ENCODE data around the gene RHBDD2.

- TF ChIP-seq CTCF (IDR thresholded peaks at IDR 0.05 in 2 of 3, conservative IDR thresholded peaks at IDR 0.05 in 1 of 3; ENCODE audit: insufficient read depth in 2 of 3, low read depth in 1 of 3, low read length in 3 of 3) (no peak), GATAD2A (IDR thresholded peaks at IDR 0.05) (no peak), MAFK (IDR thresholded peaks at IDR 0.05; ENCODE audit: low read length) (no peak), ELF1 (tag; IDR thresholded peaks at IDR 0.05) (no peak), PCBP2 (IDR thresholded peaks at IDR 0.05; ENCODE audit: low read depth, low read length, poor library complexity, severe bottlenecking) (no peak), KLF6 (CRISPR knock-in tag; IDR thresholded peaks at IDR 0.05; ENCODE audit: borderline replicate concordance) (no peak), ZFP30 (CRISPR knock-in tag; IDR thresholded peaks at IDR 0.05; ENCODE audit: borderline replicate concordance) (no peak), POLR2AphosphoS2 (IDR thresholded peaks at IDR 0.05; ENCODE audit: low read length) (no peak), ZNF449 (CRISPR knock-in tag; IDR thresholded peaks at IDR 0.05) (no peak), TEAD1 (CRISPR knock-in tag; IDR thresholded peaks at IDR 0.05) (no peak), HDAC2 (IDR thresholded peaks at IDR 0.05) (peak; percentile 62; the same call in 1 of the 2 replicates), DACH1 (IDR thresholded peaks at IDR 0.05; ENCODE audit: partially characterized antibody) (no peak)
These were observed 3.4 kb upstream of the RHBDD2 start for GRCh38 chr7:75875113-75876080.

Data from K562 (cell line).